ENCODE results near the gene ZBTB24.

- no peak for TF ChIP-seq POLR2A (IDR thresholded peaks at IDR 0.05)
- TF ChIP-seq, protein P1, sequence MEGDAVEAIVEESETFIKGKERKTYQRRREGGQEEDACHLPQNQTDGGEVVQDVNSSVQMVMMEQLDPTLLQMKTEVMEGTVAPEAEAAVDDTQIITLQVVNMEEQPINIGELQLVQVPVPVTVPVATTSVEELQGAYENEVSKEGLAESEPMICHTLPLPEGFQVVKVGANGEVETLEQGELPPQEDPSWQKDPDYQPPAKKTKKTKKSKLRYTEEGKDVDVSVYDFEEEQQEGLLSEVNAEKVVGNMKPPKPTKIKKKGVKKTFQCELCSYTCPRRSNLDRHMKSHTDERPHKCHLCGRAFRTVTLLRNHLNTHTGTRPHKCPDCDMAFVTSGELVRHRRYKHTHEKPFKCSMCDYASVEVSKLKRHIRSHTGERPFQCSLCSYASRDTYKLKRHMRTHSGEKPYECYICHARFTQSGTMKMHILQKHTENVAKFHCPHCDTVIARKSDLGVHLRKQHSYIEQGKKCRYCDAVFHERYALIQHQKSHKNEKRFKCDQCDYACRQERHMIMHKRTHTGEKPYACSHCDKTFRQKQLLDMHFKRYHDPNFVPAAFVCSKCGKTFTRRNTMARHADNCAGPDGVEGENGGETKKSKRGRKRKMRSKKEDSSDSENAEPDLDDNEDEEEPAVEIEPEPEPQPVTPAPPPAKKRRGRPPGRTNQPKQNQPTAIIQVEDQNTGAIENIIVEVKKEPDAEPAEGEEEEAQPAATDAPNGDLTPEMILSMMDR (IDR thresholded peaks at IDR 0.05): no peak
- no peak for TF ChIP-seq POLR2AphosphoS5 (IDR thresholded peaks at IDR 0.05)
These were observed 25.4 kb downstream of the ZBTB24 start for GRCh38 chr6:109457562-109457996.

Measured in prostate gland (tissue), 2 donors.